IgD-negative memory B cell (primary cell): ENCODE data around the gene ABL1. TPM values are rescaled to one million over a fixed set of nuclear protein-coding genes. Genes with fewer than 3 reads are reported as not detected.

Experiments
- H3K27ac Mint-ChIP-seq, 3 donors: one replicate each; pipeline ENCODE4 v1.8.0; 2020 to 2022; ENCODE audit warnings: mild to moderate bottlenecking in 3 of 3, mixed read lengths in 3 of 3, moderate library complexity in 1 of 3
- H3K27me3 Mint-ChIP-seq: one replicate; pipeline ENCODE4 v1.8.0; 2021; ENCODE audit warnings: mixed read lengths
- H3K36me3 Mint-ChIP-seq: one replicate; pipeline ENCODE4 v1.8.0; 2020; ENCODE audit warnings: mild to moderate bottlenecking, mixed read lengths
- H3K4me1 Mint-ChIP-seq, 3 donors: one replicate each; pipeline ENCODE4 v1.8.0; 2020 to 2022; ENCODE audit warnings: mixed read lengths in 3 of 3, mild to moderate bottlenecking in 1 of 3
- H3K4me3 Mint-ChIP-seq, 4 donors: one replicate each; pipeline ENCODE4 v1.8.0; 2020 to 2022; ENCODE audit warnings: mild to moderate bottlenecking in 4 of 4, mixed read lengths in 4 of 4, moderate library complexity in 3 of 4
- H3K9me3 Mint-ChIP-seq, 3 donors: one replicate each; pipeline ENCODE4 v1.8.0; 2020 to 2021; ENCODE audit warnings: mixed read lengths in 3 of 3, mild to moderate bottlenecking in 1 of 3
- polyA plus RNA-seq: library from polyadenylated mRNA; unstranded; fragments of 300-500 nt; fragmentation: Illumina TruSeq; gene quantifications from one replicate; pipeline ENCODE4 v1.2.3, GENCODE V29; 2021

ABL1 gene
- polyA plus RNA-seq, 1 donor from 2014 or later = 12.6 TPM

DNA sequence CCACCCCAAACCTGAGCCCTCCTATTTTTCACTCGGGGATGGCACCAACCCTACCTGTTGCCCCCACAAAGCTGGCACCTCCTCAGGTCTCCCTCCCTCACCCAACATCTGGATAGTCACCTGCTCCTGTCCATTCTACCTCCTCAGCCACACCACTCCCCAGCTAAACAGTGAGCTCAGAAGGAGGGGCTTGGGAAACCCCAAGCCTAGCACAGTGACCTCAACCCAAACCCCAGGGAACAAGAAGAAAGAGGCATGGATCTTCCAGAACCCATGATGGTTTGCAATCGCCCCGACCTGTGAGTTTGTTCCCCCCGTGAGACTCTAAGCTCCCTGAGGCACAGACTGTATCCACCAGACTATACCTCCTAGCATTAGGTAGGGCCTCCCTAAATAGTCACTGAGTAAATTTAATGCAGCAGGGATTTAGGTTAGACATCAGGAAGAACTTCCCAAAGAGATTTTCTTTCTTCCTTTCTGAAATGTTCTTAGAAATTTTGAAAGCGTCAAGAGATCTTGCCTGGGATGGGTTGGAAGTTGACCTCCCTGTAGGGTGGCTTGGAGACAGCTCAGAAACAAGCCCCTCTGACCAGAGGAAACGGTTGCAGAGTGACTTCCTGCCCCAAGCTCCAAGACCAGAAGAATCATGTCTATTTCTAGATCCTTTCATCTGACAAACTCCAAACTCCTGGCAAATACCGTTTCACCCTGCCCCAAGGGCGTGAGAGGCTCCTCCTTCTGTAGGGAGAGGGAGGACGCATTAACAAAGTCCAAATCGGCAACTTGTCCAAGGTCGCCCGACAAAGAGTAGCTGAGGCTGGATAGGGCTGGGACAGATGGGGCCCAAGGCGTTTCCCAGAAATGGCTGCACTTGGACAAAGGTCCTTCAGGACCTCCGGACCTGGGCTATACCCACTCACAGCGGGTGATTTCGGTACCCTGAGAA is 99.9 kb downstream of the ABL1 start:
- Mint-ChIP-seq H3K36me3 (no peaks in the 10 kb centered on the region), H3K9me3 (no peaks in the 10 kb centered on the region), H3K27me3 (peaks cover 55% of the 10 kb centered on the region), H3K27ac (no peak overlapping the region), H3K4me3 (no peak overlapping the region), H3K4me1 (peaks cover 8 to 21% (median 14%) of the 10 kb centered on the region in 3 donors)

DNA sequence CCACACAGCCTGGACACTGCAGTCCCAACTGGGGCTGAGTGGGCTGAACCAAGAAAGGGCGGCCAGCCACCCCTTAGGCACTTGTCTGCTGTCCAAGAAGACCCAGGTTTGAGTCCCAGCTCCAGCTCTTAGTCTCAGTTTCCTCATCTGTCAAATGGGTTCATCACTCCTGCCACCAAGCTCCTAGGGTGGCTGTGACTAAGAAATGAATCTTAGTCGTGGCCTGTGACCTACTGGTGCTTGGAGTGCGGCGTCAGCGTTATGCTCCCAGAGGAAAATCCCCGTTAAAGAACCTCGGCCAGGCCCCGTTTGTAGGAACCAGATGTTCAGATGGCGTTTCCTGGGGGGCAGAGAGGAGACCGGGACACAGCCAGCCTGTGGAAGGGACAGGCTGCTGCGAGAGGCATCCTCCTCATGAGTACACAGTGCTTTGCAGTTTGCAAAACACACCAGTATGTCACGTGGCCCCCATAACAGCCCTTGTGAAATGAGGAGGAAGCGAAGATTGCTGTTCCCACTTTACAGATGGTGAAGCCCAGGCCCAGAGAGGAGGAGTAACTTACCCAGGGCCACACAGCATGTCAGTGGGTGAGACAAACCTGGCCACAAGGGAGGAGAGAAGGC is 100.7 kb downstream of the ABL1 start:
- H3K27me3 Mint-ChIP-seq = peaks cover 55% of the 10 kb centered on the region

DNA sequence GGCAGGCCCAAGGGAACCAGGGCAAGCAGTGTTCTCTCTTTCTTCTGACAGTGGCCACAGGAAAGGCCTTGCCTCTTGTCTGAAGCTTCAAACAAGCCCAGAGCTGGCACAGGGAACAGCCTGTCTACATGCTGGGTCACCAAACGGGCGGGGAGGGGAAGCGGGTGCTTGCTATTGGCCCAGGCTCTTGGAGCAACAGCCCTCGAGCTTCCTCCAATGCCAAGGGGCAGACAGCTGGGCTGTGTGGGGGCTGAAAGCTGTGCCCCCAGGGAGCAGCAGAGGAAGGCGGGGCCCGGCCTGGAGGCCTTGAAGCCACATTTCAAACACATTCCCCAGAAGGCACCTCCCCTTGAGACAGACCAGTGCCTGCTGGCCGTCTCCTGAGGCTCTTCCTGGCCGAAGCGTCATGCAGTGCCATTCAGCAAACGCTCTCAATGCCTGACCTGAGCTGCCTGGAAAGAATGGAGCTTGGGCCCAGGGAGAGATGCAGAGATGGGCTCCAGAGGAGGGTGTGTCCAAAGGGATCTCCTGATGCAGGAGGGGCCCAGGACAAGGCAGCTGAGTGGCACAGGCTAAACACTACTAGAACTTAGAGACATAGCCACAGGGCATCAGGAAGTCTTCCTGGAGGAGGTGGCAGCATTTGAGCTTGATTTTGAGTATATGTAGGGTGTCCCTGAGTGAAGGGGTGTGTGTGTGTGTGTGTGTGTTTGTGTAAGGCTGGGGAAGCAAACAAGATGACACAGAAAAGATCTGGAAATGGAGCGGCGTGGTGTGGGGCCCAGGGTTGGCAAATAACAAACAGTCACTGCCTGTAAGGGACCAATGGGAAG is 101.4 kb downstream of the ABL1 start:
- H3K4me1 Mint-ChIP-seq = peaks cover 5 to 21% (median 15%) of the 10 kb centered on the region in 3 donors
- peaks cover 57% of the 10 kb centered on the region for H3K27me3 Mint-ChIP-seq
- peak overlapping the region in 3 of 4 donors; percentile 7 to 58 (median 49) for H3K4me3 Mint-ChIP-seq
- no peaks in the 10 kb centered on the region for H3K9me3 Mint-ChIP-seq
- no peak overlapping the region for H3K27ac Mint-ChIP-seq
- H3K36me3 Mint-ChIP-seq = no peaks in the 10 kb centered on the region

More for the DNA sequence above, 100.7 kb downstream of the ABL1 start:
- Mint-ChIP-seq H3K9me3 (no peaks in the 10 kb centered on the region), H3K4me3 (no peak overlapping the region), H3K4me1 (peaks cover 8 to 24% (median 17%) of the 10 kb centered on the region in 3 donors), H3K36me3 (no peaks in the 10 kb centered on the region), H3K27ac (no peak overlapping the region)

Other genes starting within 250 kb of the ABL1 start
- gene PRDM12, start 170.7 kb upstream of the ABL1 start, polyA plus RNA-seq = not detected
- 23.2 TPM for gene EXOSC2, start 141.5 kb upstream of the ABL1 start, polyA plus RNA-seq
- gene QRFP, start 61.6 kb downstream of the ABL1 start, polyA plus RNA-seq = not detected
- gene FIBCD1, start 104.0 kb downstream of the ABL1 start, polyA plus RNA-seq = not detected
- not detected for gene LAMC3, start 173.9 kb downstream of the ABL1 start, polyA plus RNA-seq